GM19467 (cell line): ENCODE results near the gene ATG7.

Source experiments
- ATAC-seq: cut with Tn5 transposase; IDR thresholded peaks from one replicate; pipeline ENCODE4 v1.9.1; 2021; ENCODE audit warnings: mild to moderate bottlenecking, moderate library complexity; ENCODE audit not compliant: unreplicated experiment

ATG7 gene

DNA sequence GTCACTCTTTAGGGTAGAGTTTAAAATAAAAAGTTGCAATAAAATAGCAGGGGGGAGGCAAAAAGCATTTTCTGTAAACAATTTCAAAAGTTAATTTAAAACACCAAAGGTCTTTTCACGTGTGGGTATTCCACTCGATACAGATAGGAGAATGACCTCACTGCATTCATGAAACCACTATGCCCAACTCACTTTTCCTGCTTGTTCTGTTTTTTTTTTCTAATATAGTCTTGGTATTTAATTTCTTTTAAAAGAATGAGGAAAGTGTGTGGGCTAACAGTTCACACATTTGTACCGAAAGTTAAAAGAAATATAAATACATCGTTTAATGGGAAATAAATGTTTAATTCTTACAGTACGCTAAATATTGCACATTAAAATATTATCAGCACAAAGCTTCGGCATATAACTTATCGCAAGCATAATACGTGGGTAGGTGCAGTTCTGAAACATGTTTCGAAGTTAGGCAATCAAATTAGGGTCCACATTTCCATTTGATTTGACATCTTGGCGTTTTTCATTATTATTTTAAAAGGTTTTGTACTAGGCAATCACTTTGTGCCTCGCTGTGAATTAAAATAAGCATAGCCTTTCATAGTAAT is 330.1 kb downstream of the ATG7 start:
- ATAC-seq: no peak

DNA sequence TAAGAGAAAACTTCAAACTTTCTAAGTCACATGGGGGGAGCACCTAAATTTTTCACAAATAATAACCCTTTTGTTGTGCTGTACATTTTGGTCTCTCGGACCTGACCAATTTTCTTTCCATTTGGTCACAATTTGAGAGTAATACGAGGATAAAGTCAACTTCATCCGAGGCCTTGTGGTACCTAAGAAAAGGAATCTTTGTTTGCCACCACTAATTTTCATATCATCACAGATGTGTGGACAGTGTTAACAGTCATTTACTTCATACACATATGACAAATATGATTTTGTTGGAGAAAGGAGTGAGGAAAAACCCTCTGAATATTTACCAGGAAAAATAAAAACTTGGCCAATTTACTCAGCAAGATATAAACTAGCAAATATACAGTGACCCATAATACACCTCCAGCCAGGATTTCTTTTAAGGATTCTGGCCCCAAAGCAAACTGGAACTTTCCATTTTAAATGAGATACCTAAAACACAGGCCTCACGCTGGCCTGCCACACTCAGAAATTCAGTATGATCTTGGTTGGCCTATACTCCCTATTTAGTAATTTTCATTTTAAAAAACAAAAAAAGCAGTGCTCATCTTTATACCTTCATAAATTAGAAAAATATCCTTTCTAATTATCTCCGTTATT is 330.8 kb downstream of the ATG7 start:
- no peak for ATAC-seq

GRCh38 chr3:11603628-11604027 is 331.4 kb downstream of the ATG7 start:
- ATAC-seq: no peak

- no peak for ATAC-seq
These were observed 332.1 kb downstream of the ATG7 start for GRCh38 chr3:11604139-11604892.

DNA sequence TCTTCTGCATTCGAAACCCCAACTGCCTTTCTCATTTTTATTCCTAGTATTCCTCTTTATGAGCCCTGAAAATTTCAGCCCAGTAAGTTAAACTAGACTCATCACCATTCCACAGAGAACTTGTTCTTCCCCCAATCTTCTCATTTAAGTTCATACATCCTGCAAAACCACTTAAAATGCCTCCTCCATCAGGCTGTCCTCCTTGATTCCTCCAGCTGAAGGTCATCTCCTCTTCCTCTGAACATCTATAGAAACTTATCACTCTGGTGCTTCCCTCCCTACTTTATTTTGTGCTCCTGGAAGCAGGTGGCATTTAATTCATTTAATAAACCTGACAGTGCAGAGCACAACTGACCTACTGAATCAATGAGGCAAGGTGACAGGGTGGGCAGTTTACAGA is 333.2 kb downstream of the ATG7 start:
- no peak for ATAC-seq

DNA sequence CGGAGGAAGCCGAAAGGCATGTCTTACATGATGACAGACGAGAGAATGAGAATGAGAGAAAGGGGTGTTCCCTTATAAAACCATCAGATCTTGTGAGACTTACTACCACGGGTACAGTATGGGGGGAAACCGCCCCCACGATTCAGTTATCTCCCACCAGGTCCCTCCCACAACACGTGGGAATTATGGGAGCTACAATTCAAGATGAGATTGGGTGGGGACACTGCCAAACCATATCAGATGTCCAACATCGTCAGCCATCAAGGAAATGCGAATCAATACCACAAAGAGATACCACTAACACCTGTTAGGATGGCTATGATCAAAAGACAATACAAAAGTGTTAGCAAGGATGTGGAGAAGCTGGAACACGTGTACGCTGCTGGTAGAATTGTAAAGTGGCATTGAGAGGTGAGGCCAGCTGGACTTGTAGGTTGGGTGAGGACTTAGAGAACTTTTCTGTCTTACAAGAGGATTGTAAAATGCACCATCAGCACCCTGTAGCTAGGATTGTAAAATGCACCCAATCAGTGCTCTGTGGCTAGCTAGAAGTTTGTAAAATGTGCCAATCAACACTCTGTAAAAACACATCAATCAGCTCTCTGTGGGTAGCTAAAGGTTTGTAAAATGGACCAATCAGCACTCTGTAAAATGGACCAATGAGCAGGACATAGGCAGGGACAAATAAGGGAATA is 334.0 kb downstream of the ATG7 start:
- no peak for ATAC-seq

GRCh38 chr3:11606865-11607440 is 334.8 kb downstream of the ATG7 start:
- no peak for ATAC-seq
